ENCODE measurements around the gene ATCAY. TPM values are rescaled to one million over a fixed set of nuclear protein-coding genes. Genes with fewer than 3 reads are reported as not detected.

ATCAY gene
- total and polyA plus RNA-seq, 2 of the 4 experiments (the other 2 are of a cell fraction), result 0.31 to 0.36 TPM

DNA sequence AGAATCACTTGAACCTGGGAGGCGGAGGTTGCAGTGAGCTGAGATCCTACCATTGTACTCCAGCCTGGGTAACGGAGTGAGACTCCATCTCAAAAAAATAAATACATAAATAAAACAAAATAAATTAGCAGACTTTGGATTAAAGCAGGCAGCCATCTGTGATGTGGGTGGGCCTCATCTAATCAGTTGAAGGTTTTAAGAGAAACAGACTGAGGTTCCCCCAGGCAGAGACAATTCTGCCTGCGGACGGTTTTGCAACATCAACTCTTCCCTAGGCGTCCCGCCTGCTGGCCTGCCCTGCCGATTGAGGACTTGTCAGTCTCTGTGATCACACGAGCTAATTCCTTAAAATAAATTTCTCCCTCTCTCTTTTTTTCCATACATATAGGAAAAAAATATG lies 23.7 kb downstream of the ATCAY start:
- H3K56ac ChIP-seq (ENCODE audit: extremely low read depth, insufficient read depth, low read length), result no peak overlapping the region
- no peaks in the 10 kb centered on the region for H3K9me1 ChIP-seq (ENCODE audit: insufficient read depth, low read length)
- dilution Hi-C loops (cut with HindIII; ENCODE audit: low sequenced_read_pairs, unreplicated experiment), result no loop called here
- ChIA-PET POLR2A (ENCODE audit: unreplicated experiment) (no interaction called here), CTCF (no interaction called here)
- no peak overlapping the region for H2BK20ac ChIP-seq (ENCODE audit: low read depth, low read length)
- H3K18ac ChIP-seq (ENCODE audit: low read depth, low read length), result no peak overlapping the region
- no peaks in the 10 kb centered on the region; the same call in 1 of the 2 replicates for H3K27me3 ChIP-seq (ENCODE audit: control insufficient read depth, insufficient read depth, low read length)
- WGBS, 2 experiments (ENCODE audit: extremely low coverage in 2 of 2, insufficient read length in 1 of 2), result no CpG with 5 or more reads among the region's 8 CpGs
- no peak overlapping the region for H3K23ac ChIP-seq (ENCODE audit: low read depth, low read length)
- H2BK15ac ChIP-seq (ENCODE audit: low read depth, low read length), result no peak overlapping the region
- H3K4me1 ChIP-seq (ENCODE audit: control insufficient read depth, insufficient read depth, low read length), result no peaks in the 10 kb centered on the region
- no peak overlapping the region for H4K8ac ChIP-seq (ENCODE audit: low read depth in 2 of 2, low read length in 2 of 2)
- TF ChIP-seq CHD1 (IDR thresholded peaks at IDR 0.05; ENCODE audit: low read depth, low read length) (no peak), RCOR1 (IDR thresholded peaks at IDR 0.05; ENCODE audit: insufficient replicate concordance, low read length) (no peak), FOS (IDR thresholded peaks at IDR 0.05; ENCODE audit: low read depth, low read length) (no peak), ELK1 (IDR thresholded peaks at IDR 0.05; ENCODE audit: borderline replicate concordance, low read depth, low read length) (no peak), BHLHE40 (IDR thresholded peaks at IDR 0.05; ENCODE audit: low read depth, low read length) (no peak)
- no peak overlapping the region for H4K91ac ChIP-seq (ENCODE audit: insufficient read depth, low read depth, low read length)
- intact Hi-C loops (cut with micrococcal nuclease), result no loop called here
- no peak overlapping the region for H3K4ac ChIP-seq (ENCODE audit: low read depth, low read length)
- H2AK5ac ChIP-seq (ENCODE audit: low read depth, low read length), result no peak overlapping the region
- no peaks in the 10 kb centered on the region for H3K36me3 ChIP-seq (ENCODE audit: control insufficient read depth, insufficient read depth, low read length)
- BruUV-seq (replicated peaks), result no TSS peak
- H3K27ac ChIP-seq (ENCODE audit: insufficient read depth, low read length), result no peak overlapping the region
- no peaks in the 10 kb centered on the region for H4K20me1 ChIP-seq (ENCODE audit: insufficient read depth, low read length)
- H3K4me3 ChIP-seq (ENCODE audit: insufficient read depth, low read depth, low read length), result no peak overlapping the region
- ATAC-seq (ENCODE audit: low read depth) (no peak), DNase-seq (no peak)
- no peak overlapping the region for H2AK9ac ChIP-seq (replicated peaks; ENCODE audit: low read depth, low read length, poor library complexity)
- H3K9ac ChIP-seq (ENCODE audit: low read depth, low read length), result no peak overlapping the region
- H3K4me2 ChIP-seq (ENCODE audit: low read depth, low read length), result no peak overlapping the region
- no peak overlapping the region for H2AFZ ChIP-seq (replicated peaks; ENCODE audit: low read length, poor library complexity)
- H3K14ac ChIP-seq (replicated peaks; ENCODE audit: low read depth, low read length), result no peak overlapping the region
- H3K79me1 ChIP-seq (ENCODE audit: low read depth in 1 of 2, low read length in 2 of 2), result no peaks in the 10 kb centered on the region
- H2BK5ac ChIP-seq (ENCODE audit: low read depth, low read length, poor library complexity, severe bottlenecking), result no peak overlapping the region
- no peak overlapping the region for H2BK120ac ChIP-seq (ENCODE audit: low read depth, low read length)
- H4K5ac ChIP-seq (ENCODE audit: low read depth, low read length), result no peak overlapping the region
- no peaks in the 10 kb centered on the region for H3K9me3 ChIP-seq (ENCODE audit: control insufficient read depth, insufficient read depth, low read length)
- in situ Hi-C loops (cut with MboI; ENCODE audit: low sequenced_read_pairs), result no loop called here
